Dermis microvascular lymphatic vessel endothelial cell (primary cell): ENCODE measurements around the gene TMSB10. TPM values are rescaled to one million over a fixed set of nuclear protein-coding genes. Genes with fewer than 3 reads are reported as not detected.
"Not testable (repeated sequence)": the region's sequence is repeated elsewhere in the genome, so short reads cannot be mapped to it uniquely, and the experiment has no call there.

Experiments used
- DNase-seq, 2 donors: peaks; one replicate each; pipeline versions ENCODE4 v3.0.0 to v3.0.0-alpha.2; 2010; ENCODE audit warnings: low read depth in 2 of 2
- total RNA-seq: library from RNA; depleted of rRNA; stranded (reverse); fragments of >200 nt; gene quantifications from 2 replicates; pipeline ENCODE4 v1.2.1, GENCODE V29; 2014

TMSB10 gene
- total RNA-seq, result 5,305 and 8,615 TPM in 2 replicates

GRCh38 chr2:84905181-84906107 lies at the start of gene TMSB10:
TMSB10 (plus strand) TSS chr2:84905656.
- DNase-seq, result peak in 1 of 2 donors; percentile 88

GRCh38 chr2:84855731-84856130 lies 49.7 kb upstream of the TMSB10 start:
- no peak for DNase-seq

GRCh38 chr2:84856787-84857186 lies 48.7 kb upstream of the TMSB10 start:
- DNase-seq, result no peak

GRCh38 chr2:84857566-84857965 lies 47.9 kb upstream of the TMSB10 start:
- DNase-seq, result no peak

GRCh38 chr2:84858123-84858522 lies 47.3 kb upstream of the TMSB10 start:
- DNase-seq, result no peak

- DNase-seq, result no peak
Observed at GRCh38 chr2:84858937-84859336, 46.5 kb upstream of the TMSB10 start.

- no peak for DNase-seq
Observed at GRCh38 chr2:84861539-84861938, 43.9 kb upstream of the TMSB10 start.

- no peak for DNase-seq
Observed at GRCh38 chr2:84862006-84862405, 43.5 kb upstream of the TMSB10 start.

- DNase-seq, result peak in 1 of 2 donors; percentile 8
Observed at GRCh38 chr2:84865181-84865783, 40.2 kb upstream of the TMSB10 start.

GRCh38 chr2:84866122-84866521 lies 39.3 kb upstream of the TMSB10 start:
- DNase-seq, result no peak

GRCh38 chr2:84868327-84868726 lies 37.1 kb upstream of the TMSB10 start:
- not testable (repeated sequence) for DNase-seq

GRCh38 chr2:84870306-84870705 lies 35.1 kb upstream of the TMSB10 start:
- DNase-seq, result no peak

GRCh38 chr2:84872691-84873090 lies 32.8 kb upstream of the TMSB10 start:
- not testable (repeated sequence) for DNase-seq

GRCh38 chr2:84873350-84873749 lies 32.1 kb upstream of the TMSB10 start:
- DNase-seq, result no peak

- no peak for DNase-seq
Observed at GRCh38 chr2:84874381-84875212, 30.9 kb upstream of the TMSB10 start.

GRCh38 chr2:84875213-84875560 lies 30.3 kb upstream of the TMSB10 start:
- no peak for DNase-seq

- not testable (repeated sequence) for DNase-seq
Observed at GRCh38 chr2:84875619-84876018, 29.8 kb upstream of the TMSB10 start.

- DNase-seq, result no peak
Observed at GRCh38 chr2:84876369-84876768, 29.1 kb upstream of the TMSB10 start.

- DNase-seq, result no peak
Observed at GRCh38 chr2:84878459-84878858, 27.0 kb upstream of the TMSB10 start.

GRCh38 chr2:84878896-84879583 lies 26.4 kb upstream of the TMSB10 start:
- no peak for DNase-seq
